H1 (cell line): ENCODE results near the gene HGFAC. TPM values are rescaled to one million over a fixed set of nuclear protein-coding genes. Genes with fewer than 3 reads are reported as not detected.
A peak's percentile ranks its signal among the peaks of the same experiment; 100 is the strongest.

Source experiments
- CTCF ChIA-PET: fragments of 300-600 bp; sonication (Branson Sonifier 250); formaldehyde crosslinking; loops from one replicate; lab custom pipeline; 2021; ENCODE audit not compliant: partially characterized antibody; lab: Charles Lee
- POLR2A ChIA-PET: fragments of 300-600 bp; sonication (Branson Sonifier 250); formaldehyde crosslinking; loops from one replicate; lab custom pipeline; 2021; ENCODE audit warnings: inconsistent platforms; ENCODE audit not compliant: partially characterized antibody; lab: Charles Lee
- DNase-seq, 2 experiments: peaks; one replicate each; pipeline versions ENCODE4 v3.0.0 to v3.0.0-alpha.2; 2010 to 2022; ENCODE audit warnings: low spot score in 2 of 2, low read depth in 1 of 2, mixed read lengths in 1 of 2
- FAIRE-seq: peaks from 2 replicates; lab custom pipeline; 2011; peaks lifted over from hg19 to GRCh38; lab: Jason Lieb, UNC
- H2AFZ ChIP-seq: 2 replicates; pipeline ENCODE4 v1.8.1; 2012; ENCODE audit warnings: low read length, inconsistent platforms
- H2AK5ac ChIP-seq: 2 replicates; pipeline ENCODE4 v1.6.1; 2013; ENCODE audit warnings: low read depth, low read length
- H2BK120ac ChIP-seq: replicated peaks from 2 replicates; pipeline ENCODE3; 2013; ENCODE audit warnings: low read depth, low read length, inconsistent platforms
- H2BK12ac ChIP-seq: 2 replicates; pipeline ENCODE4 v1.6.1; 2013; ENCODE audit warnings: low read depth, low read length
- H2BK15ac ChIP-seq: 2 replicates; pipeline ENCODE4 v1.6.1; 2013; ENCODE audit warnings: low read length
- H2BK20ac ChIP-seq: 2 replicates; pipeline ENCODE4 v1.6.1; 2013; ENCODE audit warnings: low read length
- H2BK5ac ChIP-seq: 2 replicates; pipeline ENCODE4 v1.6.1; 2013; ENCODE audit warnings: low read depth, low read length
- H3K14ac ChIP-seq: 2 replicates; pipeline ENCODE4 v1.6.1; 2013; ENCODE audit warnings: inconsistent platforms; ENCODE audit not compliant: insufficient read length
- H3K18ac ChIP-seq: 2 replicates; pipeline ENCODE4 v1.6.1; 2013; ENCODE audit warnings: low read length; ENCODE audit errors: extremely low read depth
- H3K23ac ChIP-seq: 2 replicates; pipeline ENCODE4 v1.6.1; 2013; ENCODE audit warnings: inconsistent platforms; ENCODE audit not compliant: insufficient read length
- H3K23me2 ChIP-seq: 2 replicates; pipeline ENCODE4 v1.6.1; 2013; ENCODE audit warnings: low read depth, low read length
- H3K27ac ChIP-seq: 2 replicates; pipeline ENCODE4 v1.6.1; 2011; ENCODE audit warnings: low read depth, low read length, inconsistent platforms
- H3K27me3 ChIP-seq, 4 experiments: replicated peaks in 1 of 4; 1 replicate in 1 of 4; 2 replicates in 3 of 4; pipeline versions ENCODE4 v1.6.1 to v1.8.1; 2011 to 2013; ENCODE audit warnings: low read length in 3 of 4, mild to moderate bottlenecking in 3 of 4, inconsistent platforms in 2 of 4, mixed read lengths in 2 of 4, moderate library complexity in 1 of 4; ENCODE audit not compliant: control insufficient read depth in 3 of 4, insufficient read depth in 3 of 4; ENCODE audit errors: extremely low read depth in 1 of 4
- H3K36me3 ChIP-seq, 4 experiments: 2 replicates each; pipeline versions ENCODE4 v1.6.1 to v1.8.1; 2011 to 2013; ENCODE audit warnings: mild to moderate bottlenecking in 4 of 4, low read length in 3 of 4, moderate library complexity in 2 of 4, control low read depth in 1 of 4, inconsistent platforms in 1 of 4; ENCODE audit not compliant: insufficient read depth in 4 of 4, control insufficient read depth in 2 of 4
- H3K4ac ChIP-seq: replicated peaks from 2 replicates; pipeline ENCODE3; 2013; ENCODE audit warnings: low read length, low read depth, mixed read lengths, inconsistent platforms; ENCODE audit not compliant: insufficient read length
- H3K4me1 ChIP-seq, 4 experiments: replicated peaks in 1 of 4; 1 replicate in 1 of 4; 2 replicates in 3 of 4; pipeline versions ENCODE4 v1.6.1 to v1.8.1; 2011 to 2013; ENCODE audit warnings: low read length in 3 of 4, inconsistent platforms in 2 of 4, mixed read lengths in 1 of 4; ENCODE audit not compliant: insufficient read depth in 4 of 4, control insufficient read depth in 3 of 4
- H3K4me2 ChIP-seq, 2 experiments: 2 replicates each; pipeline versions ENCODE4 v1.6.1 to v1.8.1; 2011 to 2013; ENCODE audit warnings: low read depth in 2 of 2, low read length in 2 of 2, control low read depth in 1 of 2, inconsistent platforms in 1 of 2, mild to moderate bottlenecking in 1 of 2; ENCODE audit not compliant: insufficient read depth in 1 of 2
- H3K4me3 ChIP-seq, 4 experiments: fragments of 200-600, 300-600 bp in 1 of 4; sonication (generic), shearing (Covaris generic), sonication (Bioruptor Twin) in 1 of 4; 2 replicates each; pipeline versions ENCODE4 v1.5.1 to v1.8.1; 2011 to 2016; ENCODE audit warnings: low read length in 4 of 4, low read depth in 3 of 4, control low read depth in 2 of 4, inconsistent platforms in 2 of 4, mild to moderate bottlenecking in 2 of 4, mixed read lengths in 1 of 4, moderate library complexity in 1 of 4; ENCODE audit not compliant: insufficient read depth in 2 of 4; ENCODE audit errors: extremely low read depth in 1 of 4
- H3K56ac ChIP-seq: replicated peaks from 2 replicates; pipeline ENCODE3; 2013; ENCODE audit warnings: low read depth, mild to moderate bottlenecking, mixed read lengths, low read length, inconsistent platforms; ENCODE audit not compliant: insufficient read length
- H3K79me1 ChIP-seq: 2 replicates; pipeline ENCODE4 v1.6.1; 2013; ENCODE audit warnings: low read depth, low read length, control low read depth
- H3K79me2 ChIP-seq, 2 experiments: 2 replicates each; pipeline versions ENCODE4 v1.6.1 to v1.8.1; 2012 to 2013; ENCODE audit warnings: low read length in 2 of 2, mild to moderate bottlenecking in 2 of 2, inconsistent platforms in 1 of 2; ENCODE audit not compliant: insufficient read depth in 2 of 2, control insufficient read depth in 1 of 2
- H3K9ac ChIP-seq, 4 experiments: replicated peaks in 1 of 4; 1 replicate in 1 of 4; 2 replicates in 3 of 4; pipeline versions ENCODE4 v1.6.1 to v1.8.1; 2011 to 2013; ENCODE audit warnings: low read depth in 3 of 4, low read length in 3 of 4, control low read depth in 2 of 4, mild to moderate bottlenecking in 2 of 4, moderate library complexity in 2 of 4, inconsistent platforms in 1 of 4; ENCODE audit errors: extremely low read depth in 1 of 4
- H3K9me3 ChIP-seq, 2 experiments: 2 replicates each; pipeline versions ENCODE4 v1.6.1 to v1.8.1; 2012 to 2013; ENCODE audit warnings: mild to moderate bottlenecking in 2 of 2, moderate library complexity in 2 of 2, control low read depth in 1 of 2, inconsistent platforms in 1 of 2, low read depth in 1 of 2, low read length in 1 of 2, mixed read lengths in 1 of 2; ENCODE audit not compliant: insufficient read depth in 2 of 2
- H4K20me1 ChIP-seq, 2 experiments: replicated peaks in 1 of 2; 2 replicates each; pipeline versions ENCODE3 to v1.8.1; 2011 to 2013; ENCODE audit warnings: inconsistent platforms in 2 of 2, low read length in 2 of 2, mild to moderate bottlenecking in 1 of 2; ENCODE audit not compliant: insufficient read depth in 2 of 2, control insufficient read depth in 1 of 2
- H4K5ac ChIP-seq: 2 replicates; pipeline ENCODE4 v1.6.1; 2013; ENCODE audit warnings: low read length, low read depth, mixed read lengths, inconsistent platforms; ENCODE audit not compliant: insufficient read length
- H4K8ac ChIP-seq: 2 replicates; pipeline ENCODE4 v1.8.0; 2013; ENCODE audit warnings: mild to moderate bottlenecking, moderate library complexity, low read length, inconsistent platforms; ENCODE audit not compliant: insufficient read depth; ENCODE audit errors: extremely low read depth
- H4K91ac ChIP-seq: replicated peaks from 2 replicates; pipeline ENCODE3; 2013; ENCODE audit warnings: low read length, mixed read lengths, inconsistent platforms; ENCODE audit not compliant: insufficient read length
- WGBS, 2 experiments: shearing (Covaris generic) in 1 of 2; methylation state at CpG; one replicate each; pipeline versions ENCODE4 v1.1.6 to v1.1.7; 2013 to 2015; ENCODE audit warnings: low lambda C conversion rate in 2 of 2, mixed read lengths in 2 of 2, inconsistent platforms in 1 of 2, low coverage in 1 of 2, missing lambda C conversion rate in 1 of 2; ENCODE audit not compliant: insufficient replicate concordance in 2 of 2, insufficient coverage in 1 of 2, insufficient read length in 1 of 2; ENCODE audit errors: extremely low coverage in 1 of 2, missing lambda C conversion rate in 1 of 2; 5-methylcytosine and 5-hydroxymethylcytosine counted together
- polyA plus RNA-seq, 7 experiments: library from polyadenylated mRNA; depleted of rRNA in 3 of 7; stranded (reverse) in 5 of 7; unstranded in 2 of 7; fragments of >200 nt in 5 of 7; fragments of 200-250 nt in 2 of 7; gene quantifications; 1 replicate in 5 of 7; 2 replicates in 1 of 7; 4 replicates in 1 of 7; pipeline versions ENCODE4 v1.2.1 to v1.2.3, GENCODE V29; 2011 to 2013; ENCODE audit warnings: missing spikeins in 2 of 7, mixed read lengths in 2 of 7
- total RNA-seq: library from RNA; stranded (reverse); fragmentation: NEBNext Ultra II Directional; extraction: Animal tissue kit (Norgen Biotek cat#: 25700); gene quantifications from 2 replicates; pipeline ENCODE4 v1.2.1, GENCODE V29; 2021
- TF ChIP-seq, protein P1 (sequence below), 3 experiments: IDR thresholded peaks; 1 replicate in 2 of 3; 2 replicates in 1 of 3; pipeline versions ENCODE4 v1.5.1 to v1.6.1; 2011; ENCODE audit warnings: low read length in 3 of 3, mild to moderate bottlenecking in 3 of 3, inconsistent platforms in 2 of 3, low read depth in 1 of 3, moderate library complexity in 1 of 3; ENCODE audit not compliant: insufficient read depth in 1 of 3; ENCODE audit errors: control extremely low read depth in 1 of 3

The HGFAC gene
- total and polyA plus RNA-seq, 2 of the 8 experiments (the other 6 are each of a cell fraction or from before 2014, with no cell fraction given) = 0.14 to 0.15 TPM

DNA sequence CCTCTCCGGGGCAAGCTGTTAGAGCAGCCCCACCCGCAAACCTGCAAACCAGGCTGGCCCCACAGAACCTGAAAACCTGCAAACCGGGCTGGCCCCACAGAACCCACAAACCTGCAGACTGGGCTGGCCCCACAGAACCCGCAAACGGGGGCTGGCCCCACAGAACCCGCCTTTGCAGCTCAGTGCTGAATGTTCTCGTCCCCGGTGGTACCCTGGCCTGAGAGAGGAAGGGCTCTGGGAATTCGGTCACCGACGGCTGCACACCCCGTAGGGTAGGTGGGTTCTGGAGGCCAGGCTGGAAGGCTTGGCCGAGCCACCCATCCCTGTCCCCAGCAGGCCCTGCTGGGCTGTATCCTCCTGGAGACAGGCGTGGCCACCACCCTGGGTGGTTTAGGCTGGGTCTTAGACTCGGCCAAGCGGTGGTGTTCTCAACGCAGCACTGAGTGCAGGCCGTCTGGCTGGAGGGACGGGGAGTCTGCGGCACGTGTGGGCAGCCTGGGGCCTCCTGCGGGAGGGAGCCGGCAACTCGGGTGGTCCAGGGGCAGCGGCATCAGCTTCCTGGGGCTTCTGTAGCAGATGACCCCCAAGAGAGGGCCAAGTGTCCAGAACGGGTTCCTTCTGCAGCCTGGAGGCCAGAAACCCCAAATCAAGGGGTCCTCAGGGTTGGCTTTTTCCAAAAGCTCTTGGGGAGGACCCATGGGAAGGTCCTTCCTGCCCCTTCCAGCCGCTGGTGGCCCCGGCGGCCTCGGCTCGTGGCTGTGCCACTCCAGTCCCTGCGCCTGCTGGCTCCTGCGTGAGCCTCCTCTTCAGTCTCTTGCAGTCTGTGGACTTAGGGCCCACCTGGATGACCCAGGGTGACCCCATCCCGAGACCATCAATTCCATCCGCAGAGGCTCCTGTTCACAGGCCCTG lies 36.9 kb downstream of the HGFAC start:
- Histone ChIP-seq H2BK15ac (0 out of 2 replicates have a peak overlapping the region, but pooled peaks have one; percentile 29), H2BK5ac (no peak overlapping the region), H3K79me1 (no peaks in the 10 kb centered on the region), H3K23me2 (peaks cover 3% of the 10 kb centered on the region; the same call in 1 of the 2 replicates), H3K4me3 (no peak overlapping the region), H4K91ac (no peak overlapping the region), H3K27me3 (peaks cover 6 to 65% (median 48%) of the 10 kb centered on the region in 4 experiments), H3K9me3 (no peaks in the 10 kb centered on the region), H2BK12ac (no peak overlapping the region; the same call in 1 of the 2 replicates), H3K9ac (no peak overlapping the region), H3K27ac (no peak overlapping the region), H4K20me1 (no peaks in the 10 kb centered on the region), H3K36me3 (no peaks in the 10 kb centered on the region), H3K18ac (peak overlapping the region; percentile 48; the same call in 1 of the 2 replicates), H2BK20ac (no peak overlapping the region), H3K4me2 (no peak overlapping the region), H3K56ac (no peak overlapping the region), H3K4ac (no peak overlapping the region), H3K4me1 (peaks cover 0 to 19% (median 13%) of the 10 kb centered on the region in 4 experiments; a peak in 6 of 7 replicates), H3K14ac (no peak overlapping the region), H3K23ac (no peak overlapping the region), H2BK120ac (no peak overlapping the region), H2AK5ac (no peak overlapping the region), H3K79me2 (no peaks in the 10 kb centered on the region), H2AFZ (no peak overlapping the region), H4K8ac (peak overlapping the region; percentile 28; the same call in 1 of the 2 replicates), H4K5ac (no peak overlapping the region)
- ChIA-PET CTCF (interaction anchor here (1.0 to 6.8 kb wide), 15 partner anchors 8 to 161 kb away, joined by 3 to 48 read pairs (median 16); partner anchors contain the start of gene HGFAC), POLR2A (no interaction called here)
- TF ChIP-seq, protein P1, sequence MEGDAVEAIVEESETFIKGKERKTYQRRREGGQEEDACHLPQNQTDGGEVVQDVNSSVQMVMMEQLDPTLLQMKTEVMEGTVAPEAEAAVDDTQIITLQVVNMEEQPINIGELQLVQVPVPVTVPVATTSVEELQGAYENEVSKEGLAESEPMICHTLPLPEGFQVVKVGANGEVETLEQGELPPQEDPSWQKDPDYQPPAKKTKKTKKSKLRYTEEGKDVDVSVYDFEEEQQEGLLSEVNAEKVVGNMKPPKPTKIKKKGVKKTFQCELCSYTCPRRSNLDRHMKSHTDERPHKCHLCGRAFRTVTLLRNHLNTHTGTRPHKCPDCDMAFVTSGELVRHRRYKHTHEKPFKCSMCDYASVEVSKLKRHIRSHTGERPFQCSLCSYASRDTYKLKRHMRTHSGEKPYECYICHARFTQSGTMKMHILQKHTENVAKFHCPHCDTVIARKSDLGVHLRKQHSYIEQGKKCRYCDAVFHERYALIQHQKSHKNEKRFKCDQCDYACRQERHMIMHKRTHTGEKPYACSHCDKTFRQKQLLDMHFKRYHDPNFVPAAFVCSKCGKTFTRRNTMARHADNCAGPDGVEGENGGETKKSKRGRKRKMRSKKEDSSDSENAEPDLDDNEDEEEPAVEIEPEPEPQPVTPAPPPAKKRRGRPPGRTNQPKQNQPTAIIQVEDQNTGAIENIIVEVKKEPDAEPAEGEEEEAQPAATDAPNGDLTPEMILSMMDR (IDR thresholded peaks at IDR 0.05; ENCODE audit: control extremely low read depth in 1 of 3, insufficient read depth in 1 of 3, low read depth in 1 of 3, low read length in 3 of 3) = no peak
- WGBS, 2 experiments = 84% methylated on average over 31 of the region's 35 CpGs; no CpG with 5 or more reads in 1 of the 2 experiments
- DNase-seq = no peak
- FAIRE-seq = no peak
